GM13977 (cell line): ENCODE results near the gene PCBP3.

Experiments
- DNase-seq: peaks from one replicate; pipeline ENCODE4 v3.0.0; 2012; ENCODE audit warnings: low spot score
- in situ Hi-C: fragments of 300-500 bp; cut with MboI; formaldehyde crosslinking; loops from one replicate; pipeline ENCODE4 v1.12.0; 2022; ENCODE audit warnings: low sequenced_read_pairs, low pct_unique_long_range_greater_than_20kb, mixed read lengths, inconsistent platforms; ENCODE audit not compliant: unreplicated experiment
- TF ChIP-seq, protein P1 (sequence below): IDR thresholded peaks from 2 replicates; pipeline ENCODE4 v1.5.1; 2012; ENCODE audit warnings: mild to moderate bottlenecking, control low read depth; ENCODE audit not compliant: insufficient read depth; ENCODE audit errors: extremely low read depth, missing control alignments

Gene PCBP3

DNA sequence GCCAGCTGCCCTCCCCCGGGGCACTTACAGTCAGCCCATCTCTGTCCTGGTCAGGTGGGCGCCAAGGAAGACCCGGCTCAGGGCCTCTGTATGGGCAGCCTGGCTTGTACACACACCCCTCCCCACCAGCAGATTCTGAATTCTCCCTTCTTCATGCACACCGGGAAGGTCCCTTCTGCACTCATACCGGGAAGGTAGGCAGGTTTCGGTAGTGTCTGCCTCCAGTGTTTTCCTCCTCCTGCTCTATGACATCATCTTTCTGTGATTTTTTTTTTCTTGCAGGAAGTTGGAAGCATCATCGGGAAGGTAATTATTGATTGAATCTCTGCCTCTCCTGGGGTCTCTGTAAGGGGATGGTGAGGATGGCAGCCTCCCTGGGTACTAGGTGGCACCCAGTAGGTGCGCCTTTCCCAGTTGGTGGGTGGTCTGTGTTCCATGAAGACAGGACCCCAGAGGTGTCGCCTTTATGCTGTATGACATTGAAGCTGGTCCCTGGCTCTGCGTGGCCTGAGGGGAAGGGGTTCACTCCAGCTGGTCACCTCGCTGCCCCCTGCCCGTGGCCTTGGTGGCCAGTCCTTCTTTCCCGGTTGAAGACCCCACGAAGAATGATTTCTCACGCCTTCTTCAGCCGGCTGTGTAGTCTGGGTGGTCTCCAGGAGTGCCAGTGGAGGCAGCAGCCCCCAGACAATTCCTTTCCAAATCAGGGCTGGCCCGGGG, 255.9 kb downstream of the PCBP3 start:
- in situ Hi-C loops, result no loop called here
- DNase-seq, result no peak
- TF ChIP-seq, protein P1, sequence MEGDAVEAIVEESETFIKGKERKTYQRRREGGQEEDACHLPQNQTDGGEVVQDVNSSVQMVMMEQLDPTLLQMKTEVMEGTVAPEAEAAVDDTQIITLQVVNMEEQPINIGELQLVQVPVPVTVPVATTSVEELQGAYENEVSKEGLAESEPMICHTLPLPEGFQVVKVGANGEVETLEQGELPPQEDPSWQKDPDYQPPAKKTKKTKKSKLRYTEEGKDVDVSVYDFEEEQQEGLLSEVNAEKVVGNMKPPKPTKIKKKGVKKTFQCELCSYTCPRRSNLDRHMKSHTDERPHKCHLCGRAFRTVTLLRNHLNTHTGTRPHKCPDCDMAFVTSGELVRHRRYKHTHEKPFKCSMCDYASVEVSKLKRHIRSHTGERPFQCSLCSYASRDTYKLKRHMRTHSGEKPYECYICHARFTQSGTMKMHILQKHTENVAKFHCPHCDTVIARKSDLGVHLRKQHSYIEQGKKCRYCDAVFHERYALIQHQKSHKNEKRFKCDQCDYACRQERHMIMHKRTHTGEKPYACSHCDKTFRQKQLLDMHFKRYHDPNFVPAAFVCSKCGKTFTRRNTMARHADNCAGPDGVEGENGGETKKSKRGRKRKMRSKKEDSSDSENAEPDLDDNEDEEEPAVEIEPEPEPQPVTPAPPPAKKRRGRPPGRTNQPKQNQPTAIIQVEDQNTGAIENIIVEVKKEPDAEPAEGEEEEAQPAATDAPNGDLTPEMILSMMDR, result no peak

DNA sequence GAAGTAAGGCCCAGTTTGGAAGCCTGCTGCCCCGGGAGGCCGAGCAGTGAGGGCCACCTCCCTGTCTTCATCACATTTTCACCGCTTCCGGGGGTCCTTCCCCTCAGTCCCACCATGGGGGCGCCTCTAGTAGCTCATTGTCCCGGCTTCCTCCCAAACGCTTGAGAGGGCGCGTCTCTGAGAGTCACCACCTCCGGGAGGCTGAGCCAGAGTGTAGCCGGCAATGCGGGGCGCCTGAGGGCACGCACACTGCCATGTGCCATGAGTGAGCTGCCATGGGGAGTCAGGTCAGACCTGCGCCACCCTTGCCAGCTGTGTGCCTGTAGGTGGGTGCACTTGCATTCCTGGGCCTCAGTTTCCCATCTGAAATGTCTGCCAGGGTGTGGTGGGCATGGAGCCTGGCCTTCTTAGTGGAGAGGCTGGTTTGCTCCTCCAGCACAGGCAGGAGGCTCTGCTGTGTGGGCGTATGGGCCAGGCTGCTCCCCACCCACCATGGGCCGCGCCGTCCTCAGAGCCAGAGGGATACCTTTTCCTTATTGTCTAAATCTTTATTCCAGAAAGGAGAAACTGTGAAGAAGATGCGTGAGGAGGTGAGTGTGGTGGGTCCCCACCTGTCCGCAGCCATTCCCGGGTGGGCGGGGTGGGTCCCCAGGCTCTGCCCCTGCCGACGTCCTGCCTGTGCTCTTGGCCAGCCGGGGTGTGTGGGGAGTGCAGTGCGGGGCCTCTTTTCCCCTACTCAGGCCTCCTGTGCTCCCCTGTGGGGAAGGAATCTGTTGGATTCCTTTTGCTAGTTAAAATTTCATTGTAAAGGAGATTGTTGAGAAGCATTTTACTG, 256.7 kb downstream of the PCBP3 start:
- DNase-seq, result no peak
- in situ Hi-C loops, result no loop called here
- TF ChIP-seq, protein P1, result no peak

DNA sequence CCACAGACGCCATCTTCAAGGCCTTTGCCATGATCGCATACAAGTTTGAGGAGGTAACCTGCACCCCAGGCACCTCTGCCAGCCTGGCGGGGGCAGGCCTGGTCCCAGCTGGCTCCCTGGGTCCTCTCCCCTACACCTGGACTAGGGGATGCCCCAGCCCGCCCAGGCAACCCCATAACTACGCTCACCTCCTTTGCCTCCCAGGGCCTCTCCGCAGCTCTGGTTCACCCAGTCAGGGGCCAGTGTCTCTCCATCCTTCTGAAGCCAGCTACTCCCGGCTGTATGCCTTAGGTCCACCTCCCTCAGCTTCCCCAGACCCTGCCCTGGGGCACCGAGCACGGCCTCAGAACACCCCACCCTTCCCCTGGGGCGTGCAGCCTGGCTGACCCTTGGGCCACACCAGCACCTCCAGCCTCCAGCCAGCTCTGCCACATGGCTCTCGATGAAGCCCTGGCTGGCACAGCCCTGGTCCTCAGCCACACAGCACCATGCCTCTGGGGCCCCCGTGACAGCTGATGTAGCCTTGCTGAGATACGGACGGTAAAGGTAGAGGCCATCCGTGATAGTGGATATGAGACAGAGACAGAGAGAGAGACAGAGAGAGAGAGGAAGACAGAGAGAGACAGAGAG, 257.7 kb downstream of the PCBP3 start:
- in situ Hi-C loops, result no loop called here
- DNase-seq, result no peak
- TF ChIP-seq, protein P1, result no peak

DNA sequence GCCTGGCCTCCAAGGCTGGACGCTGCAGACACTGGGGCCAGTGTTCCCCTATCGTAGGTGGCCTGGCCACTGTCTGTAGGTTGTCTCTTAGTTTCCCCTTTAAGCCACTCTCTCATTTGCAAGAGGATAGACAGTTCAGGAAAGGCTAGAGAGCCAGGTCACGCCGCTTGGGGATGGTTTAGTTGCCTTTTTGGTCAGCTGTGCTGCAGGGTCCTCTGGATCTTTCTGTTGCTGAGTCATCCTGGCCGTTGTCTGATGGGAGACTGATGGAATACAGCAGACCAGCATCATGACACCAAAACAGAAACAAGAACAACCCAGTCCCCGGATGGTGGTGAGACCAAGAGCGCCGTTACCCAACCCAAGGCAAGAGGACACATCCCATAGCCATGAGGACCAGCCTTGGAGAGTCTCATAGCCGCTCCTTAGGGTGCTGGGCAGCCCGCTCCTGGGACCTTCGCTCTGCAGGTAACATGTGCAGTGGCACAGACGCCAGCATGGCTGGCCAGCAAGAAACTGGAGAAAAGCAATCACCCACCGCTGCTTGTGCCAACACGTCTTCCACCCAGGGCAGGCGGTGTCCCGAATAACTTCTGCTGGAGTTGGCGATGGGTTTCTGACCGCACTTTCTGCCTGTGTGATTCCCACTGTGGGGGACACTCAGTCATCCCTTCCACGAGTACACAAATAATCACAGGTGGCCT, 258.9 kb downstream of the PCBP3 start:
- TF ChIP-seq, protein P1, result no peak
- in situ Hi-C loops, result no loop called here
- no peak for DNase-seq

DNA sequence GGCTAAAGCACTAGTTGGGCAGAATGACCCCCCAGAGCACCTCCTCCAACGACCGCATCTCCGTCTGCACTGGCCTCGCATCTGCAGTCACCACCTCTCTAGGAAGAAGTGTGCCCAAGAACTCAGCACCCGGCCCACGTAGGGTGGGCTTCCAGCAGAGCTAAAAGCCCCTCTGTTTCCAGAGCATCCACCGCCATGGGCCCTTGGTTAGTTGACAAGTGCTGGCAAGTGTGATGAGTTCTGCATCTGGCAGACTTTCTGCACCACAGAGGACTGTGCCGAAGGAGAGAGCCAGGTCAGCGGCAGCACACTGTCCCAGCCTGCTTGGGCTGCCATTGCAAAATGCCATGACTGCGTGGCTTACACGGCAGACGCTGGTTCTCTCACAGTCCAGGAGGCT, 261.7 kb downstream of the PCBP3 start:
- TF ChIP-seq, protein P1, result no peak
- no peak for DNase-seq
- in situ Hi-C loops, result no loop called here

DNA sequence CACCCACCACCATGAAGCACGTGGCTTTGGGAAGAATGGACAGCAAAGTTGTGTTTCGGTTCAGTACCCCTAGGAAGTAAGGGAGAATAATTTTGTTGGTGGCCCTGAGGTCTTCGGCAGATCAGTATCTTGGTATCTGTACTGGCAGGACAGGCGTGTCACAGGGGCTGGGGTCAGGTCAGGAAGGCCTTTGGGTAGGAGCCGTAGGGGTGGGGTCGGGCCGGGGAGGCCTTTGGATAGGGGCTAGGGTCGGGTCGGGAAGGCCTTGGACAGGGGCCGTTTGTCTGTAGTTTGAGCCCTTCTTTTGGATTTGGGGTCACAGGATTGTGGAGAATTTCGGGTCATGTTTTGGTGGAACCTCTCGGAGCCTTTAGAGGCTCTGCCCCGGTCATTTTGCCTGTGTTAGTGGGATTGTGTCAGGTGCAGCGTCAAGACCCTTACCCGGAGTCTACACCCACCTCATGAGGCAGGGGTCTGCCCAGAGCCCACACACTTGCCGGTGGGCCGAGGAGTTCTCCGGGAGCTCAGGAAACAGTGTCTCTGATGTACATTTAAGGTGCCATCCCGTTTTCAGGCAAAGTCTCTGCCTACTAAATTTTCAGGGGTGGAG, 262.8 kb downstream of the PCBP3 start:
- DNase-seq, result no peak
- TF ChIP-seq, protein P1, result no peak
- in situ Hi-C loops, result no loop called here
